Transverse colon (tissue), 4 donors: Measurements from ENCODE around the gene KIF5B.

ENCODE experiments used
- POLR2A ChIP-seq: fragments of 450-650 bp; IDR thresholded peaks from one replicate; pipeline ENCODE4 v1.6.1; 2016; ENCODE audit warnings: antibody characterized with exemption, mild to moderate bottlenecking, moderate library complexity
- POLR2AphosphoS5 ChIP-seq, 3 donors: sonication (generic); formaldehyde crosslinking; IDR thresholded peaks; one replicate each; pipeline ENCODE4 v1.6.1; 2016; ENCODE audit warnings: antibody characterized with exemption in 3 of 3
- TF ChIP-seq, protein P1 (sequence below), 5 experiments: fragments of 200-600 bp in 3 of 5; fragments of 450-650 bp in 2 of 5; sonication (generic) in 3 of 5; IDR thresholded peaks; 1 replicate in 2 of 5; 2 replicates in 3 of 5; pipeline ENCODE4 v1.5.1; 2016 to 2017; ENCODE audit warnings: antibody characterized with exemption in 5 of 5, inconsistent platforms in 3 of 5, mild to moderate bottlenecking in 2 of 5, moderate library complexity in 1 of 5

DNA sequence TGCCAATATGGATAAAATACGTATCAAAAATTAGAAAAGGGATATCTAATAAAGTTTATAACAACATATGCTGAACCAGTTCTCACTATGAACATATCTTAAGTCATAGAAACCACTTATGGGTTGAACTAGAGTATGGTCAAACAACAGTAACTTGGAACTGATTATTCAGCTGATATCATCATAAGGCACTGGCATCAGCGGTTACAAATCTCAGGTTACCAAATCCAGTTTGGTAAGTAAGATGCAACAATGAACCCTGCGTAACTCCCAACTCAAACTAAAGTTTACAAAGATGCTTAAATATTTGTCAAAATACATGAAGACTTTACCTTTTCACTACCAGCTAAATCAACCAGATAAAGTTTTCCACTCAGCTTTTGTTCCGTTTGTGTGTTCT is 19.3 kb downstream of the KIF5B start:
- TF ChIP-seq POLR2A (no peak), POLR2AphosphoS5 (IDR thresholded peaks at IDR 0.05) (no peak)
- TF ChIP-seq, protein P1, sequence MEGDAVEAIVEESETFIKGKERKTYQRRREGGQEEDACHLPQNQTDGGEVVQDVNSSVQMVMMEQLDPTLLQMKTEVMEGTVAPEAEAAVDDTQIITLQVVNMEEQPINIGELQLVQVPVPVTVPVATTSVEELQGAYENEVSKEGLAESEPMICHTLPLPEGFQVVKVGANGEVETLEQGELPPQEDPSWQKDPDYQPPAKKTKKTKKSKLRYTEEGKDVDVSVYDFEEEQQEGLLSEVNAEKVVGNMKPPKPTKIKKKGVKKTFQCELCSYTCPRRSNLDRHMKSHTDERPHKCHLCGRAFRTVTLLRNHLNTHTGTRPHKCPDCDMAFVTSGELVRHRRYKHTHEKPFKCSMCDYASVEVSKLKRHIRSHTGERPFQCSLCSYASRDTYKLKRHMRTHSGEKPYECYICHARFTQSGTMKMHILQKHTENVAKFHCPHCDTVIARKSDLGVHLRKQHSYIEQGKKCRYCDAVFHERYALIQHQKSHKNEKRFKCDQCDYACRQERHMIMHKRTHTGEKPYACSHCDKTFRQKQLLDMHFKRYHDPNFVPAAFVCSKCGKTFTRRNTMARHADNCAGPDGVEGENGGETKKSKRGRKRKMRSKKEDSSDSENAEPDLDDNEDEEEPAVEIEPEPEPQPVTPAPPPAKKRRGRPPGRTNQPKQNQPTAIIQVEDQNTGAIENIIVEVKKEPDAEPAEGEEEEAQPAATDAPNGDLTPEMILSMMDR (IDR thresholded peaks at IDR 0.05): no peak
